ENCODE data around the gene UNCX.

UNCX gene

GRCh38 chr7:1232103-1232466, 587 bp upstream of the UNCX start:
- DNase-seq (ENCODE audit: low read depth in 2 of 2): no peak

GRCh38 chr7:1233333-1234048, 819 bp downstream of the UNCX start:
- no peak for DNase-seq (ENCODE audit: low read depth in 2 of 2)

- DNase-seq (ENCODE audit: low read depth in 2 of 2): no peak
Measured at GRCh38 chr7:1234049-1234880, 1.6 kb downstream of the UNCX start.

- no peak for DNase-seq (ENCODE audit: low read depth in 2 of 2)
Measured at GRCh38 chr7:1234881-1235500, 2.3 kb downstream of the UNCX start.

- DNase-seq (ENCODE audit: low read depth in 2 of 2): no peak
Measured at GRCh38 chr7:1235501-1236131, 2.9 kb downstream of the UNCX start.

- no peak for DNase-seq (ENCODE audit: low read depth in 2 of 2)
Measured at GRCh38 chr7:1236132-1236661, 3.5 kb downstream of the UNCX start.

- no peak for DNase-seq (ENCODE audit: low read depth in 2 of 2)
Measured at GRCh38 chr7:1236831-1237701, 4.4 kb downstream of the UNCX start.

GRCh38 chr7:1237704-1238255, 5.1 kb downstream of the UNCX start:
- no peak for DNase-seq (ENCODE audit: low read depth in 2 of 2)

GRCh38 chr7:1238450-1238882, 5.8 kb downstream of the UNCX start:
- DNase-seq (ENCODE audit: low read depth in 2 of 2): no peak

- DNase-seq (ENCODE audit: low read depth in 2 of 2): no peak
Measured at GRCh38 chr7:1238931-1239802, 6.5 kb downstream of the UNCX start.

- DNase-seq (ENCODE audit: low read depth in 2 of 2): no peak
Measured at GRCh38 chr7:1239803-1240516, 7.3 kb downstream of the UNCX start.

GRCh38 chr7:1240517-1241257, 8.0 kb downstream of the UNCX start:
- DNase-seq (ENCODE audit: low read depth in 2 of 2): no peak

- DNase-seq (ENCODE audit: low read depth in 2 of 2): no peak
Measured at GRCh38 chr7:1241258-1241602, 8.6 kb downstream of the UNCX start.

- no peak for DNase-seq (ENCODE audit: low read depth in 2 of 2)
Measured at GRCh38 chr7:1241603-1242255, 9.1 kb downstream of the UNCX start.

- no peak for DNase-seq (ENCODE audit: low read depth in 2 of 2)
Measured at GRCh38 chr7:1242256-1242605, 9.6 kb downstream of the UNCX start.

GRCh38 chr7:1242606-1243289, 10.1 kb downstream of the UNCX start:
- DNase-seq (ENCODE audit: low read depth in 2 of 2): no peak

- no peak for DNase-seq (ENCODE audit: low read depth in 2 of 2)
Measured at GRCh38 chr7:1243290-1243963, 10.8 kb downstream of the UNCX start.
